Measurements from ENCODE around the gene MLLT3. TPM values are rescaled to one million over a fixed set of nuclear protein-coding genes. Genes with fewer than 3 reads are reported as not detected.
"Not testable (repeated sequence)": the region's sequence is repeated elsewhere in the genome, so short reads cannot be mapped to it uniquely, and the experiment has no call there.

Gene MLLT3
- total RNA-seq, 4 donors from 2014 or later = 4.0 to 6.4 (median 4.5) TPM

- Histone ChIP-seq H3K27ac (no peak overlapping the region), H3K4me1 (peaks cover 6 to 8% of the 10 kb centered on the region in 2 donors), H3K9me3 (no peaks in the 10 kb centered on the region), H3K4me3 (no peak overlapping the region), H3K27me3 (no peaks in the 10 kb centered on the region), H3K36me3 (no peaks in the 10 kb centered on the region)
- TF ChIP-seq, protein P1, sequence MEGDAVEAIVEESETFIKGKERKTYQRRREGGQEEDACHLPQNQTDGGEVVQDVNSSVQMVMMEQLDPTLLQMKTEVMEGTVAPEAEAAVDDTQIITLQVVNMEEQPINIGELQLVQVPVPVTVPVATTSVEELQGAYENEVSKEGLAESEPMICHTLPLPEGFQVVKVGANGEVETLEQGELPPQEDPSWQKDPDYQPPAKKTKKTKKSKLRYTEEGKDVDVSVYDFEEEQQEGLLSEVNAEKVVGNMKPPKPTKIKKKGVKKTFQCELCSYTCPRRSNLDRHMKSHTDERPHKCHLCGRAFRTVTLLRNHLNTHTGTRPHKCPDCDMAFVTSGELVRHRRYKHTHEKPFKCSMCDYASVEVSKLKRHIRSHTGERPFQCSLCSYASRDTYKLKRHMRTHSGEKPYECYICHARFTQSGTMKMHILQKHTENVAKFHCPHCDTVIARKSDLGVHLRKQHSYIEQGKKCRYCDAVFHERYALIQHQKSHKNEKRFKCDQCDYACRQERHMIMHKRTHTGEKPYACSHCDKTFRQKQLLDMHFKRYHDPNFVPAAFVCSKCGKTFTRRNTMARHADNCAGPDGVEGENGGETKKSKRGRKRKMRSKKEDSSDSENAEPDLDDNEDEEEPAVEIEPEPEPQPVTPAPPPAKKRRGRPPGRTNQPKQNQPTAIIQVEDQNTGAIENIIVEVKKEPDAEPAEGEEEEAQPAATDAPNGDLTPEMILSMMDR (IDR thresholded peaks at IDR 0.05 in 4 of 5, conservative IDR thresholded peaks at IDR 0.05 in 1 of 5) = no peak
- no peak for TF ChIP-seq POLR2A (IDR thresholded peaks at IDR 0.05)
- DNase-seq (no peak), ATAC-seq (no peak)
- in situ Hi-C loops (cut with MboI; ENCODE audit: low sequenced_read_pairs in 4 of 4) = no loop called here
- intact Hi-C loops (cut with DNase I; ENCODE audit: low total_unique reads) = no loop called here
Measured at GRCh38 chr9:20593105-20593504, 29.2 kb downstream of the MLLT3 start.

- in situ Hi-C loops (cut with MboI; ENCODE audit: low sequenced_read_pairs in 4 of 4) = no loop called here
- TF ChIP-seq, protein P1 (IDR thresholded peaks at IDR 0.05 in 4 of 5, conservative IDR thresholded peaks at IDR 0.05 in 1 of 5) = no peak
- TF ChIP-seq POLR2A (IDR thresholded peaks at IDR 0.05) = no peak
- intact Hi-C loops (cut with DNase I; ENCODE audit: low total_unique reads) = no loop called here
- H3K4me3 ChIP-seq = no peak overlapping the region
- no peak overlapping the region for H3K27ac ChIP-seq
- no peaks in the 10 kb centered on the region for H3K9me3 ChIP-seq
- H3K36me3 ChIP-seq = no peaks in the 10 kb centered on the region
- H3K4me1 ChIP-seq = peaks cover 2 to 4% of the 10 kb centered on the region in 2 donors
- DNase-seq (no peak), ATAC-seq (no peak)
- no peaks in the 10 kb centered on the region for H3K27me3 ChIP-seq
Measured at GRCh38 chr9:20592673-20593072, 29.6 kb downstream of the MLLT3 start.

GRCh38 chr9:20591223-20591622 lies 31.1 kb downstream of the MLLT3 start:
- no peaks in the 10 kb centered on the region for H3K36me3 ChIP-seq
- in situ Hi-C loops (cut with MboI; ENCODE audit: low sequenced_read_pairs in 4 of 4) (no loop called here), intact Hi-C loops (cut with DNase I; ENCODE audit: low total_unique reads) (no loop called here)
- DNase-seq (no peak), ATAC-seq (no peak)
- no peak overlapping the region for H3K27ac ChIP-seq
- TF ChIP-seq POLR2A (IDR thresholded peaks at IDR 0.05) = no peak
- TF ChIP-seq, protein P1 (IDR thresholded peaks at IDR 0.05 in 4 of 5, conservative IDR thresholded peaks at IDR 0.05 in 1 of 5) = no peak
- H3K4me1 ChIP-seq = no peaks in the 10 kb centered on the region
- H3K27me3 ChIP-seq = no peaks in the 10 kb centered on the region
- no peak overlapping the region for H3K4me3 ChIP-seq
- H3K9me3 ChIP-seq = no peaks in the 10 kb centered on the region

- Histone ChIP-seq H3K4me3 (no peak overlapping the region), H3K27ac (no peak overlapping the region), H3K36me3 (no peaks in the 10 kb centered on the region), H3K9me3 (no peaks in the 10 kb centered on the region), H3K27me3 (no peaks in the 10 kb centered on the region), H3K4me1 (no peaks in the 10 kb centered on the region)
- DNase-seq = no peak
- in situ Hi-C loops (cut with MboI; ENCODE audit: low sequenced_read_pairs in 4 of 4) (no loop called here), intact Hi-C loops (cut with DNase I; ENCODE audit: low total_unique reads) (no loop called here)
- TF ChIP-seq POLR2A (IDR thresholded peaks at IDR 0.05) = no peak
- TF ChIP-seq, protein P1 (IDR thresholded peaks at IDR 0.05 in 4 of 5, conservative IDR thresholded peaks at IDR 0.05 in 1 of 5) = no peak
- no peak for ATAC-seq
Measured at GRCh38 chr9:20584968-20585643, 37.2 kb downstream of the MLLT3 start.

DNA sequence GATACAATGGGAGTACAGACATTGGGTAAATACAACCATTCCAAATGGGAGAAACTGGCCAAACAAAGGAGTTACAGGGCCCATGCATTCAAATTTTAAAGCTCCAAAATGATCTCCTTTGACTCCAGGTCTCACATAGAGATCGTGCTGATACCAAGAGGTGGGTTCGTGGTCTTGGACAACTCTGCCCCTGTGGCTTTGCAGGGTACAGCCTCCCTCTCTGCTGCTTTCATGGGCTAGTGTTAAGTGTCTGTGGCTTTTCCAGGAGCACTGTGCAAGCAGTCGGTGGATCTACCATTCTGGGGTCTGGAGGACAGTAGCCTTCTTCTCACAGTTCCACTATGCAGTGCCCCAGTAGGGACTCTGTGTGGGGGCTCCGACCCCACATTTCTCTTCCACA lies 39.2 kb downstream of the MLLT3 start:
- H3K9me3 ChIP-seq; H3K4me3 ChIP-seq; ATAC-seq; in situ Hi-C loops (cut with MboI; ENCODE audit: low sequenced_read_pairs in 4 of 4); intact Hi-C loops (cut with DNase I; ENCODE audit: low total_unique reads); H3K36me3 ChIP-seq; H3K27ac ChIP-seq; H3K27me3 ChIP-seq; H3K4me1 ChIP-seq; DNase-seq: not testable (repeated sequence)
